Measurements from ENCODE around the gene RELA. TPM values are rescaled to one million over a fixed set of nuclear protein-coding genes. Genes with fewer than 3 reads are reported as not detected.
A peak's percentile ranks its signal among the peaks of the same experiment; 100 is the strongest.
"Not testable (repeated sequence)": the region's sequence is repeated elsewhere in the genome, so short reads cannot be mapped to it uniquely, and the experiment has no call there.

Gene RELA
- total RNA-seq, 1 donor from 2014 or later: 68.9 TPM

- Histone ChIP-seq H3K4me1 (ENCODE audit: insufficient read depth, low read length) (peaks cover 10% of the 10 kb centered on the region), H2AFZ (ENCODE audit: low read depth, low read length) (no peak overlapping the region), H3K79me2 (ENCODE audit: insufficient read depth, low read length) (peaks cover 23% of the 10 kb centered on the region), H3K27ac (ENCODE audit: low read depth, low read length) (no peak overlapping the region), H3K4me2 (ENCODE audit: low read length) (peak overlapping the region; percentile 9), H3K27me3 (ENCODE audit: insufficient read depth, low read length) (no peaks in the 10 kb centered on the region), H3K9me3 (ENCODE audit: insufficient read depth, low read depth, low read length) (no peaks in the 10 kb centered on the region), H3K4me3 (ENCODE audit: insufficient read depth, low read depth, low read length) (no peak overlapping the region), H3K36me3 (ENCODE audit: insufficient read depth, low read length) (peaks cover 16% of the 10 kb centered on the region), H3K9ac (ENCODE audit: low read length) (no peak overlapping the region), H4K20me1 (ENCODE audit: insufficient read depth, low read length) (peaks cover 15% of the 10 kb centered on the region)
- Mint-ChIP-seq H3K27me3 (ENCODE audit: low read depth, unreplicated experiment) (peaks cover 4% of the 10 kb centered on the region), H3K36me3 (ENCODE audit: low read depth, unreplicated experiment) (peaks cover 13% of the 10 kb centered on the region), H3K27ac (ENCODE audit: unreplicated experiment) (no peak overlapping the region), H3K4me1 (ENCODE audit: low read depth, unreplicated experiment) (peaks cover 5% of the 10 kb centered on the region), H3K4me3 (ENCODE audit: unreplicated experiment) (peak overlapping the region; percentile 40), H3K9me3 (ENCODE audit: unreplicated experiment) (no peaks in the 10 kb centered on the region)
- DNase-seq (ENCODE audit: low read depth): no peak
- TF ChIP-seq, protein P1, sequence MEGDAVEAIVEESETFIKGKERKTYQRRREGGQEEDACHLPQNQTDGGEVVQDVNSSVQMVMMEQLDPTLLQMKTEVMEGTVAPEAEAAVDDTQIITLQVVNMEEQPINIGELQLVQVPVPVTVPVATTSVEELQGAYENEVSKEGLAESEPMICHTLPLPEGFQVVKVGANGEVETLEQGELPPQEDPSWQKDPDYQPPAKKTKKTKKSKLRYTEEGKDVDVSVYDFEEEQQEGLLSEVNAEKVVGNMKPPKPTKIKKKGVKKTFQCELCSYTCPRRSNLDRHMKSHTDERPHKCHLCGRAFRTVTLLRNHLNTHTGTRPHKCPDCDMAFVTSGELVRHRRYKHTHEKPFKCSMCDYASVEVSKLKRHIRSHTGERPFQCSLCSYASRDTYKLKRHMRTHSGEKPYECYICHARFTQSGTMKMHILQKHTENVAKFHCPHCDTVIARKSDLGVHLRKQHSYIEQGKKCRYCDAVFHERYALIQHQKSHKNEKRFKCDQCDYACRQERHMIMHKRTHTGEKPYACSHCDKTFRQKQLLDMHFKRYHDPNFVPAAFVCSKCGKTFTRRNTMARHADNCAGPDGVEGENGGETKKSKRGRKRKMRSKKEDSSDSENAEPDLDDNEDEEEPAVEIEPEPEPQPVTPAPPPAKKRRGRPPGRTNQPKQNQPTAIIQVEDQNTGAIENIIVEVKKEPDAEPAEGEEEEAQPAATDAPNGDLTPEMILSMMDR (IDR thresholded peaks at IDR 0.05; ENCODE audit: insufficient read depth, low read depth, low read length): no peak
- no peak for TF ChIP-seq EZH2 (IDR thresholded peaks at IDR 0.05; ENCODE audit: insufficient read depth, low read length)
- no peak for FAIRE-seq
Measured at GRCh38 chr11:65710421-65710820, 47.7 kb upstream of the RELA start.

DNA sequence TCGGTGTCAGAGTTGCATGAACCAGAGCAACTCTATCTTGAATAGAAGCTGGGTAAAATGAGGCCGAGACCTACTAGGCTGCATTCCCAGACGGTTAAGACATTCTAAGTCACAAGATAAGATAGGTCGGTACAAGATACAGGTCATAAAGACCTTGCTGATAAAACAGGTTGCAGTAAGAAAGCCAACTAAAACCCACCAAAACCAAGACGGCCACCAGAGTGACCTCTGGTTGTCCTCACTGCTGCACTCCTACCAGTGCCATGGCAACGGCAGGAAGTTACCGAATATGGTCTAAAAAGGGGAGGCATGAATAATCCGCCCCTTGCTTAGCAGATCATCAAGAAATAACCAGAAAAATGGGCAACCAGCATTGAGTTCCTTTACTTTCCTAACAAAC lies 46.9 kb upstream of the RELA start:
- TF ChIP-seq EZH2 (IDR thresholded peaks at IDR 0.05; ENCODE audit: insufficient read depth, low read length): no peak
- TF ChIP-seq, protein P1 (IDR thresholded peaks at IDR 0.05; ENCODE audit: insufficient read depth, low read depth, low read length): no peak
- Histone ChIP-seq H3K36me3 (ENCODE audit: insufficient read depth, low read length) (peaks cover 10% of the 10 kb centered on the region), H4K20me1 (ENCODE audit: insufficient read depth, low read length) (peaks cover 11% of the 10 kb centered on the region), H3K4me2 (ENCODE audit: low read length) (no peak overlapping the region), H3K27ac (ENCODE audit: low read depth, low read length) (no peak overlapping the region), H3K9me3 (ENCODE audit: insufficient read depth, low read depth, low read length) (no peaks in the 10 kb centered on the region), H3K9ac (ENCODE audit: low read length) (no peak overlapping the region), H3K4me1 (ENCODE audit: insufficient read depth, low read length) (peaks cover 10% of the 10 kb centered on the region), H3K27me3 (ENCODE audit: insufficient read depth, low read length) (no peaks in the 10 kb centered on the region), H3K4me3 (ENCODE audit: insufficient read depth, low read depth, low read length) (no peak overlapping the region), H3K79me2 (ENCODE audit: insufficient read depth, low read length) (peaks cover 16% of the 10 kb centered on the region), H2AFZ (ENCODE audit: low read depth, low read length) (no peak overlapping the region)
- peaks cover 4% of the 10 kb centered on the region for H3K27me3 Mint-ChIP-seq (ENCODE audit: low read depth, unreplicated experiment)
- peak overlapping the region; percentile 27 for H3K27ac Mint-ChIP-seq (ENCODE audit: unreplicated experiment)
- no peaks in the 10 kb centered on the region for H3K9me3 Mint-ChIP-seq (ENCODE audit: unreplicated experiment)
- no peak overlapping the region for H3K4me3 Mint-ChIP-seq (ENCODE audit: unreplicated experiment)
- DNase-seq (ENCODE audit: low read depth): peak; percentile 45
- peaks cover 5% of the 10 kb centered on the region for H3K4me1 Mint-ChIP-seq (ENCODE audit: low read depth, unreplicated experiment)
- peaks cover 7% of the 10 kb centered on the region for H3K36me3 Mint-ChIP-seq (ENCODE audit: low read depth, unreplicated experiment)
- FAIRE-seq: no peak

GRCh38 chr11:65708451-65708850 lies 45.7 kb upstream of the RELA start:
- H3K4me2 ChIP-seq (ENCODE audit: low read length): no peak overlapping the region
- H4K20me1 ChIP-seq (ENCODE audit: insufficient read depth, low read length): peaks cover 6% of the 10 kb centered on the region
- Mint-ChIP-seq H3K4me1 (ENCODE audit: low read depth, unreplicated experiment) (peaks cover 5% of the 10 kb centered on the region), H3K4me3 (ENCODE audit: unreplicated experiment) (no peak overlapping the region), H3K27me3 (ENCODE audit: low read depth, unreplicated experiment) (peaks cover 8% of the 10 kb centered on the region), H3K36me3 (ENCODE audit: low read depth, unreplicated experiment) (peaks cover under 1% of the 10 kb centered on the region), H3K9me3 (ENCODE audit: unreplicated experiment) (no peaks in the 10 kb centered on the region), H3K27ac (ENCODE audit: unreplicated experiment) (peak overlapping the region; percentile 10)
- H3K36me3 ChIP-seq (ENCODE audit: insufficient read depth, low read length): no peaks in the 10 kb centered on the region
- no peak overlapping the region for H3K4me3 ChIP-seq (ENCODE audit: insufficient read depth, low read depth, low read length)
- no peak overlapping the region for H2AFZ ChIP-seq (ENCODE audit: low read depth, low read length)
- peaks cover 10% of the 10 kb centered on the region for H3K79me2 ChIP-seq (ENCODE audit: insufficient read depth, low read length)
- FAIRE-seq: no peak
- H3K27me3 ChIP-seq (ENCODE audit: insufficient read depth, low read length): peaks cover 3% of the 10 kb centered on the region
- H3K9me3 ChIP-seq (ENCODE audit: insufficient read depth, low read depth, low read length): no peaks in the 10 kb centered on the region
- no peak for DNase-seq (ENCODE audit: low read depth)
- H3K27ac ChIP-seq (ENCODE audit: low read depth, low read length): no peak overlapping the region
- TF ChIP-seq EZH2 (IDR thresholded peaks at IDR 0.05; ENCODE audit: insufficient read depth, low read length): no peak
- TF ChIP-seq, protein P1 (IDR thresholded peaks at IDR 0.05; ENCODE audit: insufficient read depth, low read depth, low read length): no peak
- no peak overlapping the region for H3K9ac ChIP-seq (ENCODE audit: low read length)
- peaks cover 10% of the 10 kb centered on the region for H3K4me1 ChIP-seq (ENCODE audit: insufficient read depth, low read length)

DNA sequence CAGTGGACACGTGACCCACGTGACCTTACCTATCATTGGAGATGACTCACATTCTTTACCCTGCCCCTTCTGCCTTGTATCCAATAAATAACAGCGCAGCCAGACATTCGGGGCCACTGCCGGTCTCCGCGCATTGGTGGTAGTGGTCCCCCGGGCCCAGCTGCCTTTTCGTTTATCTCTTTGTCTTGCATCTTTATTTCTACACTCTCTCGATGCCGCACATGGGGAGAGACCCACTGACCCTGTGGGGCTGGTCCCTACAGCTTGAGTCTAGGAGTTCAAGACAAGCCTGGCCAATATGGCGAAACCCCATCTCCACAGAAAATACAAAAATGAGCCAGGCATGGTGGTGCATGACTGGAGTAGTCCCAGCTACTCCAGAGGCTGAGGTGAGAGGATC lies 44.3 kb upstream of the RELA start:
- not testable (repeated sequence) for H3K4me1 ChIP-seq (ENCODE audit: insufficient read depth, low read length); H3K79me2 ChIP-seq (ENCODE audit: insufficient read depth, low read length); DNase-seq (ENCODE audit: low read depth); H3K27ac Mint-ChIP-seq (ENCODE audit: unreplicated experiment); H3K4me3 Mint-ChIP-seq (ENCODE audit: unreplicated experiment); H3K4me2 ChIP-seq (ENCODE audit: low read length); H3K4me1 Mint-ChIP-seq (ENCODE audit: low read depth, unreplicated experiment); H4K20me1 ChIP-seq (ENCODE audit: insufficient read depth, low read length); H3K36me3 Mint-ChIP-seq (ENCODE audit: low read depth, unreplicated experiment); H3K27ac ChIP-seq (ENCODE audit: low read depth, low read length); H3K4me3 ChIP-seq (ENCODE audit: insufficient read depth, low read depth, low read length); H2AFZ ChIP-seq (ENCODE audit: low read depth, low read length); H3K9me3 ChIP-seq (ENCODE audit: insufficient read depth, low read depth, low read length); H3K36me3 ChIP-seq (ENCODE audit: insufficient read depth, low read length); FAIRE-seq; H3K9ac ChIP-seq (ENCODE audit: low read length); H3K9me3 Mint-ChIP-seq (ENCODE audit: unreplicated experiment)
- peaks cover 14% of the 10 kb centered on the region for H3K27me3 Mint-ChIP-seq (ENCODE audit: low read depth, unreplicated experiment)
- H3K27me3 ChIP-seq (ENCODE audit: insufficient read depth, low read length): peaks cover 11% of the 10 kb centered on the region
